Inferior parietal cortex (tissue), 1 donor: ENCODE data around the gene PUS3.
A peak's percentile ranks its signal among the peaks of the same experiment; 100 is the strongest.

Experiments
- DNase-seq: peaks from one replicate; pipeline ENCODE4 v3.0.0-alpha.2; 2016; ENCODE audit errors: extremely low spot score

Gene PUS3

DNA sequence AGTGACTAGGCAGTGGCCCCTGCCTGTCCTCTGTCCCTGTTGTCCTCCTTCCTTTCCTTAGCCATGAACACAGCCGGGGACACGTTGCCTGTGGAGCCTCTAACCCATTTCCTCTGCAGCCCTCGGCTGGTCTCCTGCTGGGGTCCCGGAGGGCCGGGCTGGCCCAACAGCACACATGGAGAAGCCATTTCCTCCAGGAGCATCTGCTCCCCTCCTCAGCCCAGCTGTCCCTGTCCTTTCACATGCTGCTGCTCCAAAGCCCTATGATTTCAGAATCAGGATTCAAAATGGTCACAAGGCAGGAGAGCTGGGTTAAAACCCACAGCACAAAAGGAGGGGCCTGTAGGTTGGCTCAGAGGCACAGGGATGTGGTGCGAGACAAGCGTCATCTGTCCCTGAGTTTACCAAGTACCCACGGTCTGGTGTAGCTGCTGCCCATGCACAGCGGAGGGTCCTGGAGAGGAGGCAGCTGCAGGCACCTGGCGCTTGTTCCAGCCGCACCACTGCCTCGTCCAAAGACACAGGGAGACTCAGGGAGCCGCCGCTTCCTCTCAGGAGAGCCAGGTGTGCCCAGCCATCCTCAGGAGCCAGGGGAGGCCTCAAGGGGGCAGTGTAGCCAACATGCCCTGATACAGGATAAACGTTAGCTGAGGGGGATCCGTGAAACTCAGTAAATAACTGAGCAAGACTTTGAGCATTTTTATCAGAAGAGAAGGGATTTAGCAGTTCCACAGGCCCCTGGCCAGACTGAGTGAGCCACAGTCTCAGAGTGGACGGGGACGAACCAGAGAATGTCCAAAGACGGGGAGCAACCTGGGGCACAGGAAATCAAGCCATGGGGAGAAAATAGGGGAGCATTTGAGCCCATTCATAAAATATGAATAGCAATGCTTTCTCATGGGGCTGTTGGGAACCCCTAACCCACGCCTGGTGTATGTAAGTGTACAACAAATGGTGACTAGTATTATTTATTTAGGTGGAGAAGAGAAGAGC, 38.9 kb upstream of the PUS3 start:
- peak; percentile 43 for DNase-seq

DNA sequence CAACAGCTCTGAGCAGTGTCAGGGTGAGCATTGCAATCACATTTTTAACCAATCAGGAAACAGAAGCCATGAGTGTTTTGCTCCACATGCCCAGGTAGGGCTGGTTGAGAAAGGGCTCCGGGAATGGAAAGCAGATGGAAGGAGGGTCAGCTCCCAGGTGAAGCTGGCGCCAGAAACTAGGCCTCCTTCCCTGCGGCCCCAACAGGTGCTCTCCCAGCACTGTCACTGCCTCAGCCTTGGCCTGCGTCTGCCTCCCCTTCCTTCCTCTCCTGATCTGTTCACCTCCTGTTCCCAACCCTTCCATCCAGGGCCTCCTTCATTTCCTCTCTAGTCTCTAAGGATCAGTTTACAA, 38.2 kb upstream of the PUS3 start:
- DNase-seq = no peak

GRCh38 chr11:125940145-125940544, 37.1 kb upstream of the PUS3 start:
- DNase-seq = no peak

DNA sequence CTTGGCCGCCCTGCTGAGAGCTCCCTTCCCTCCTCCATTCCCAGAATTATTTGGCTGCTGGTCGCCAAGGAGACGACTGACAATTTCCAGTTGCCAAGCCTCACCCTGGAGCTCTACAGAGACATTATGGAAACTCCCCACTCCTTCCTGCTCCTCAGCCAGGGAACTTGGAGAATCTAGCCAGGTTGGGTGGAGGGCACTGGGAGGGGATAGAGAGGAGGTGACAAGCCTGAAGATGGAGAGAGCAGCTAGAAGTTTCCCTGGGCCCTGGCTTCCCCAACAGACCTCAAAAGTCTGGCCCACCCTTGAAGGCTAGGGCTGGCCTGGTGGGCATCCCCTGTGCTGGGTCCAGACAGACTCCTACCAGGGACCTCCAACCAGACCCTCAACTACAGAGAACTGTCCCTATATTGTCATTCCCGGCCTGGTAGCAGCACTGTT, 36.1 kb upstream of the PUS3 start:
- DNase-seq = no peak

DNA sequence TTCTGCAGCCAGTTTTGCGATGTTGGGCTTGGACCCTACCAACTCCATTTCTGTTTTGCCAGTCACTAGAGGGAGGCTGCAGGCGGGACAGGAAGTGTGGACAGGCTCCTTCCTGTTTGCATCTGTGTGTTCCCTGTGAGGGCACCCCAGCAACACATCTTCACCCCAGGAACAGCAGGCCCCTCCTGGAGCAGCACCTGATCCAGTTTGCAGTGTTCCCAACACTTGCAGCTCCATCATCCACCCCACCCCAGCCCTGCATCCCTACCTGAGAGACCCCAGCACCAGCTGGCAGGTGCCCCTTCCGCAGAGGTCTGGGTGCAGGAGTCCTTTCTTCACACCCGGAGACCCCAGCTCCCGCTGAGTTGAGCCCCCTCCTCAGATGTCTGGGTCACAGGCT, 35.4 kb upstream of the PUS3 start:
- DNase-seq = no peak

- no peak for DNase-seq
Measured at GRCh38 chr11:125935618-125936199, 32.7 kb upstream of the PUS3 start.

- DNase-seq = no peak
Measured at GRCh38 chr11:125935056-125935455, 32.0 kb upstream of the PUS3 start.

DNA sequence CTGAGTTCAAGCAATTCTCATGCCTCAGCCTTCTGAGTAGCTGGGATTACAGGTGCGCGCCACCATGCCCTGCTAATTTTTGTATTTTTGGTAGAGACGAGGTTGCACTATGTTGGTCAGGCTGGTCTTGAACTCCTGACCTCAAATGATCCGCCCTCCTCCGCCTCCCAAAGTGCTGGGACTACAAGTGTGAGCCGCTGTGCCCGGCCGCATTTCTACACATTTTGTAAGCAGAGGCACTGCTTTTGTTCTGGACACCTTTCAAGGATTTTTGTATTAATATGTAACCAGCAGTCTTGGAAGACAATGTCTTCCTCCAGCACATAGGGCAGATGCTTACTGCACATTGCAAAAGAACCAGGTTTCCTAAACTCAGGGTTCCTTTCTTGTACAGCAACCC, 31.5 kb upstream of the PUS3 start:
- DNase-seq = no peak

- no peak for DNase-seq
Measured at GRCh38 chr11:125933030-125933813, 30.2 kb upstream of the PUS3 start.

DNA sequence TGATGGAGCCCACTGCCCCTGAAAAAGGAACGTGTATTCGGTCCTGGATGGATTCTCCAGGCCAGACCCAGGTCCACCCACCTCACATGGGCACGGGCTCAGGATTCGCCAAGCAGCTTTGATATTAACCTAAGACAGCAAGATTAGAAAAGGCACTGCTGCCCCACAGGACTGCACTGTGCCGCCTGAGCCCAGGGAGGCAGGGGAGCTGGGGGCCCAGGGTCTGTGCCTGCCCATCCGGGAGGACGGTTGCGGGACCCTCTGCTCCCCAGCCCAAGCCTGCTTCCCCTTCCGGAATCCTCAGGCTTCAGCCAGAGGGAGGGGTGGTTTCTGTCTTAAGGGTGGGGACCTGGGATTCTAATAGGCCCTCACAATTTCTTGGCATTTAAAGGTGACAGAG, 29.3 kb upstream of the PUS3 start:
- DNase-seq = no peak

DNA sequence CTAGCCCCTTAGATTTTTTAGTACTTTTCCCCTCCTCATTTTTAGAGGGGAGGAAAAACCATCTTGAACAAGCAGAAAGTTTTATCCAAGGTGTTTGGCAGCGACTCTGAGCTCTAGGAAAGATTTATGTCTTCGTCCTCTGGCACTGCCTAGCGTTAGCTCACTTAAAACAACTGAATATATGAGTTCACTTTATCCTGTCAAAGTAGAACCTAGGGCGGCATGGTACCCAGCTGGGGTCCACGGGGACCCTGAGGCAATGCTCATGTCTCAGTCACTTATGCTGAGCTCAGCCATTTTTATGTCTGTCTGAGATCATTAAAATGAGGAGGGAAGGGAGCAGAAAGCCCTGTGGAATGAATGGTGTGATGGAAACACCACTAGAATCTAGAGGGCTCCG, 28.7 kb upstream of the PUS3 start:
- DNase-seq = no peak

GRCh38 chr11:125931116-125931515, 28.1 kb upstream of the PUS3 start:
- DNase-seq = no peak

DNA sequence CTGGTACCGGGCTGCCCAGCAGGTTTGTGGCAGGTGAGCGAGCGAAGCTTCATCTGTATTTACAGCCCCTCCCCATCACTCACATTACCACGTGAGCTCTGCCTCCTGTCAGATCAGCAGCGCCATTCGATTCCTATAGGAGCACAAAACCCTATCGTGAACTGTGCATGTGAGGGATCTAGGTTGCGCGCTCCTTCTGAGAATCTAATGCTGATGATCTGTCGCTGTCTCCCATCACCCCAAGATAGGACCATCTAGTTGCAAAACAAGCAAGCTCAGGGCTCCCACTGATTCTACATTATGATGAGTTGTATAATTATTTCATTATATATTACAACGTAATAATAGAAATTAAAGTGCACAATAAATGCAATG, 27.1 kb upstream of the PUS3 start:
- no peak for DNase-seq

DNA sequence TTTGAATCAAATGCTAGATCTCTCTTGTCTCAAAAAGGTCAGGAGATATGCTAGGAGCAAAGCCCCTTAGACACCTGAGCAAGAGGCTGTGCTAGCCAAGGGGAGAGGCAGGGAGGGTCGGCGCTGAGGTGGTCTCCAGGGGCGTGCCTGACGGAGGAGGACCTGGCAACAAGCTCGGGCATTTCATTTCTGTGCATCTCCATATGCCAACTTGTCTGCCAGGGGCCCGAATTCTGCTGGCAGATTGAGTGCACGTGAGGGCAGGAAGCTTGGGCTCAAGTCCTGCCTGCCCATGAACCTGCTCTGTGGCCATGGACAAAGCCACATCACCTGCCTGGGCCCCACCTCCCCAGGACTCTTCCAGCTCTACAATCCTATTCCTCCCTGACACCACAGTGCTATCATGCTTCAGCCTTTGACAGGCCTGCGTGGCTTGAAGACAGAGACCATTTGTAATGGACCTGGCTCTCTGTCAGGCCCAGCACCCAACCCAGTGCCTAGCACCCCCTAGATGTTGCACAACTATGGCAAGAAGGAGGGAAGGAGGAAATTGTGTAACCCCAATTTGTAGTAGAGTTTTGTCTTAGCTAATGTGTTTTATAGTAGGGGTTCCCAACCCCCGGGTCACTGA, 26.6 kb upstream of the PUS3 start:
- DNase-seq = no peak

- DNase-seq = no peak
Measured at GRCh38 chr11:125926682-125927081, 23.7 kb upstream of the PUS3 start.

- DNase-seq = no peak
Measured at GRCh38 chr11:125925804-125926203, 22.8 kb upstream of the PUS3 start.

DNA sequence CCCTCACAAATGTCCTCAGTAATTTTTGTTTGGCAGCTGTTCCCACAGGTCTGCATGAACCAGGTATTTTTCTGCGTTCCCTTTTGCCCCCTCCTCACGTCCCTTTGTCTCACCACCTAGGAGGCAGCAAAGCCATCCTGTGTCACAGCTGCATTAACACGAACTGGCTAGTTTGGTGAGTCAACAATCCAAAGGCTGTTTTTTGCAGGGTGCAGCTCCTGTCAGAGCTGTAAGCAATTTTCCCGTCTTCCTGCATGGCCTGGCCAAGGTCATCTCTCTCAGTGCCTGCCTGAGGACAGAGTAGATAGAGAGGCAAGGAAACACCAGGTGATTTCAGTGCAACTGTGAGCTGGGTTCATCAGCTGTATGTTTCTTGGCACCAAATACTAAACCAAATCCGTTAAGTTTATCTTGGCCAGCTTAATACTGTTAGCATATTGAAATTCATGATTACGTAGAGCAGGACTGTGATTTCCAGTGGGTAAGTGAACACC, 22.3 kb upstream of the PUS3 start:
- DNase-seq = no peak

DNA sequence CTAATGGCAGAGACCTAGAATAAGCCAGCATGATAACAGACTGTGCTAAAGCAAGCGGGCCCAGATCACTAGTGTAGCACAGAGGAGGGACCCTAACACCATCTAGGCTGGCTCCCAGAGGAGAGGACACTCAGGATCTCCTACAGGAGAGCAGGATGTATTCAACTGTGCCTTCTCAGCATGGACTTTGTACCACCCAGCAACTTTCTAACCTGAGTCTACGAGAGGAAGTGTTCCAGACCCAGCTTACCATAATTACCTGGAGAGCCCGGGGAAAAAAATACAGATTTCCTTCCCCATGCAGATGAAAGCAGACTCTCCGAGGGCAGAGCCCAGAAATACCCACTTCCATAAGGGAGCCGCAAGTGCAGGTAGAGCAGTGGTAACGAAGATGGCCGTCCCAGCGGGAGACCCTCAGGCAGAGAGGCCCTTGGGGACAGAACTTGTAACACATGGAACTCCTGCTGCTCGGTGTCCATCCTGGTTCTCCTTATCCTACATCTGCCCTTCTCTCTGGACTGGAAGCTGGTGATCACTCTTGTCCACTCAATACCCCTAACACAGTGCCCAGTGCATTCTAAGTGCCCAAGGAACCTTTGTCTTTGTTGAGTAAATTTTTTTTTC, 21.5 kb upstream of the PUS3 start:
- DNase-seq = no peak

DNA sequence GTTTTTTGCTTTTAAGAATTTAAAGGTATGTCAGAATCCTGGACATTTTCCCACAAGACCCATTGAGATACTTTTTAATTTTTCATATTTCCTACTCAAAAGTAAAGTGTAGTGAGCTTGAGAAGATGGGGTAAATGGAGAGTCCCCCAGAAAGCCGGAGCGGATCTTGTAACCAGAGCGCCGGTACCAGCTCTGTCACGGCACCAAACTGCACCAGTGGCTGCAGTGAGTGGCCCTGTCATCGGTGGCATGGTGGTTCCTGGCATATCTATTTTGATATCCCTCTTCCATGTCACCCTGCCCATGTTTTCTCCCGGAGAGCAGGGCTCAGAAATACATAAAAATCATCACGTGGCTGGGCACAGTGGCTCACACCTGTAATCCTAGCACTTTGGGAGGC, 20.6 kb upstream of the PUS3 start:
- no peak for DNase-seq

- peak; percentile 92 for DNase-seq
Measured at GRCh38 chr11:125923012-125923579, 20.1 kb upstream of the PUS3 start.

DNA sequence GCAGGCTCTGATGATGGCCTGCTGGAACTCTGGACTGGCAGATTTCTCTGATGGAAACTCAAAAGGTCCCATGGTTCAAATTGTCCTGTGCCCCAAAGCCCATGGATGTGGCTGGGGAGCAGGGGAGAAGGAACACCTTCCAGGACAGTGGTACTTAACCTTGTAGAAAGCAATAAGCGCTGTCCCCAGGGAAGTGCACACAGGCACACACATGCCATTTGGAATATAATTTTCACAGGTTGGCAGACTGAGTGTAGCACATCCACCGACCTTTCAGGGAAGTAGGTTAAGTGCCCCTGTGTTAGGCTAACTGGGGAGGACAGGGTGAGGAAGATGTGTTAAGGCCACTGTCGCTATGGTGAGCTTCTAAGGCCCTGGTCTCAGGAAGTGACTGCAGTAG, 19.1 kb upstream of the PUS3 start:
- no peak for DNase-seq
